ENCODE results near the gene JDP2. TPM values are rescaled to one million over a fixed set of nuclear protein-coding genes. Genes with fewer than 3 reads are reported as not detected.

Gene JDP2
- polyA plus RNA-seq, 6 donors from 2014 or later = 1.5 to 4.7 (median 3.3) TPM; not detected in 1

GRCh38 chr14:75418850-75419768 is 8.7 kb upstream of the JDP2 start:
- DNase-seq (peak; percentile 9), ATAC-seq (ENCODE audit: low read depth in 2 of 2) (peak; percentile 76 to 93)
- Mint-ChIP-seq H3K9me3 (no peaks in the 10 kb centered on the region), H3K27ac (peak overlapping the region in 3 of 6 donors; percentile 24 to 85 (median 66)), H3K4me3 (peak overlapping the region in 6 of 8 donors; percentile 5 to 62 (median 48)), H3K36me3 (no peaks in the 10 kb centered on the region), H3K27me3 (no peaks in the 10 kb centered on the region), H3K4me1 (peaks cover 10 to 14% (median 11%) of the 10 kb centered on the region in 3 donors)

DNA sequence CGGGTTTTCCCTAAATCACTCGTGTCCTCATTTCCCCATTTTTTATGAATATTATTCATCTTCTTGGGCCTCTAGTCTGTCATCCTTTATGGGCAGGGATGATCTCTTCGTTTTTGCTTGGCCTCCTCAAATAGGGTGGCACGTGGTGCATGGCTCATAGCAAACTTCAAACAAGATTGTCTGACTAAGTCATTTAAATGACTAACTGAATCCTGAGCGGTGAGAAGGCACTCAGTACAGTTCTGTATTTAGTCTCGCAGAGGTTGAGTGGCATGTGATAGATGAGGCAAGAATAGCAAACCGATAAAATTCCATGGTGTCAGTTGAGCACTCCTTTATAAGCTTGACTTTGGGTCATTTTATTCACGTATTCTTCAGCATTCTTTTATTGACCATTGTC is 5.7 kb upstream of the JDP2 start:
- peak overlapping the region in 1 of 6 donors; percentile 49 for H3K27ac Mint-ChIP-seq
- DNase-seq = no peak
- ATAC-seq (ENCODE audit: low read depth in 2 of 2) = no peak
- no peaks in the 10 kb centered on the region for H3K36me3 Mint-ChIP-seq
- H3K4me1 Mint-ChIP-seq = peaks cover 26 to 32% (median 27%) of the 10 kb centered on the region in 3 donors
- peak overlapping the region in 1 of 8 donors; percentile 26 for H3K4me3 Mint-ChIP-seq
- H3K9me3 Mint-ChIP-seq = peaks cover 0 to 3% (median 0%) of the 10 kb centered on the region in 7 donors
- no peaks in the 10 kb centered on the region for H3K27me3 Mint-ChIP-seq

- no peak overlapping the region for H3K4me3 Mint-ChIP-seq
Observed at GRCh38 chr14:75424496-75424895, 3.3 kb upstream of the JDP2 start.

GRCh38 chr14:75425446-75425845 is 2.4 kb upstream of the JDP2 start:
- DNase-seq = no peak
- Mint-ChIP-seq H3K4me3 (no peak overlapping the region), H3K27ac (peak overlapping the region in 3 of 6 donors; percentile 58 to 93 (median 88)), H3K4me1 (peaks cover 15 to 27% (median 24%) of the 10 kb centered on the region in 3 donors), H3K9me3 (peaks cover 0 to 3% (median 0%) of the 10 kb centered on the region in 7 donors), H3K36me3 (no peaks in the 10 kb centered on the region), H3K27me3 (no peaks in the 10 kb centered on the region)
- no peak for ATAC-seq (ENCODE audit: low read depth in 2 of 2)

More at GRCh38 chr14:75424496-75424895, 3.3 kb upstream of the JDP2 start:
- ATAC-seq (ENCODE audit: low read depth in 2 of 2) (no peak), DNase-seq (no peak)
- Mint-ChIP-seq H3K27ac (no peak overlapping the region), H3K9me3 (peaks cover 0 to 3% (median 0%) of the 10 kb centered on the region in 7 donors), H3K36me3 (no peaks in the 10 kb centered on the region), H3K27me3 (no peaks in the 10 kb centered on the region), H3K4me1 (peaks cover 21 to 29% (median 23%) of the 10 kb centered on the region in 3 donors)

- Mint-ChIP-seq H3K27ac (peak overlapping the region; percentile 58 to 98 (median 96)), H3K9me3 (peaks cover 0 to 3% (median 0%) of the 10 kb centered on the region in 7 donors), H3K36me3 (no peaks in the 10 kb centered on the region), H3K4me3 (peak overlapping the region; percentile 87 to 96 (median 92)), H3K27me3 (no peaks in the 10 kb centered on the region), H3K4me1 (peaks cover 18 to 30% (median 29%) of the 10 kb centered on the region in 3 donors)
- ATAC-seq (ENCODE audit: low read depth in 2 of 2) (peak; percentile 83 to 84), DNase-seq (peak; percentile 74)
Observed at GRCh38 chr14:75426332-75427125, 1.3 kb upstream of the JDP2 start.

DNA sequence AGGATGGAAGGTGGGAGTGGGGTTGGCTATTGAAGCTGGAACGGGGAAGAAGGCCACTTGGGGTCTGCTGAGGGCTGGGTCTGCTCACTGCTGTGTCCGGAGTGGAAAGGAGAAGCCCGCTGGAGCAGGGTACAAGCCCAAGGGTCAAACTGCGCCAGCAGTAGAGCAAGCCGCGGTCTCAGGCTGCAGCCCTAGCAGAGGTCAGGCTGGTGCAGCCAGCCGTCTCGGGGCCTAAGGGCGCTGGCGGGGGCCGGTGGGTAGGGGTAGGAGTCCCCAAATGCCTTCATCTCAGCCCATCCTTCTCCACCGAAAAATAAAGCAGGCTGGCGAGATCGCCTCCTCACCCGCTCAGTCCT is 718 bp upstream of the JDP2 start:
- Mint-ChIP-seq H3K4me1 (peaks cover 19 to 30% (median 29%) of the 10 kb centered on the region in 3 donors), H3K27me3 (no peaks in the 10 kb centered on the region), H3K27ac (peak overlapping the region; percentile 58 to 98 (median 96)), H3K36me3 (peaks cover 0 to under 1% of the 10 kb centered on the region in 2 donors), H3K4me3 (peak overlapping the region; percentile 87 to 96 (median 92)), H3K9me3 (peaks cover 0 to 3% (median 0%) of the 10 kb centered on the region in 7 donors)
- peak; percentile 18 to 20 for ATAC-seq (ENCODE audit: low read depth in 2 of 2)
- no peak for DNase-seq

DNA sequence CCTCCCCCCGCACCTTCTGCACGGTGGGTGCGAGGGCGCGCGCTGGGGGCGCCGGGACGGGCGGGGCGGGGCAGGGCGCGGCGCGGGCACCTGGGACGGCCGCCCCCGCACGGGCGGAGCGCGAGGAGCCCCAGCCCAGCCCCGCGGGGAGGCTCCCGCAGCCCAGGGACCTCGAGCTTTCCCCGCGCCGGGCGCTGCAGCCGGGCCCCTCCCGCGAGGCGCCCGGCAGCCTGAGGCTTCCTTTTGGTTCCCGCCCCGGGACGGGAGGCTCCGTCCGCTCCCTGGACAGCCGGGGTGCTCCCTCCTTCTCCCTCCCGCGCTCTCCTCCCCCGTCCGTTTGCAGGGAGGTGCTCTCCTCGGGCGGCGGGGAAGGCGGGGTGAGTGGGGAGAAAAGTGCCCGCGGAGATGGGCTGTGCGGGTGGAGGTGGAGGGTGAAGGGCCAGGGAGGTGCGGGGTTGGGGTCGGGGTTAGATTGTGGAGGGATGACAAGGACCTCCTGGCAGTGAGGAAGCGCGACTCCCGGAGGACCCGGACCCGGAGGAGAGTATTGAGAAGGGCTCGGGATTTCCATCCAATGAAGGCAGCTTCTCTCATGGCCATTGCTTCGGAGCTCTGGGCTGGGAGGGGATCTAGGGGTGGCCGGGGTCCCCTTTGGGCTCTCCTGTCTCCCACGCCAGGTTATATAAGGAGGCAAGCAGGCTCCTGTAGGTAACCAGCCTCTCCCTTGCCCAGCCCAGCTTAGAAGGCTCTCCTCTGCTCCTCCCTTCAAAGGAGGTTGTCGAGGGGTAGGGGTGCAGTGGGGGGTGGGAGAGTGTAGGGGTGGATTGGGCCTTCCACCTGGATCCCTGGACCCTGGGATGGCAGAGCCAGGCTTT is 645 bp downstream of the JDP2 start:
- Mint-ChIP-seq H3K9me3 (peaks cover 0 to 3% (median 0%) of the 10 kb centered on the region in 7 donors), H3K36me3 (peaks cover 0 to 7% of the 10 kb centered on the region in 2 donors), H3K4me1 (peaks cover 19 to 30% (median 29%) of the 10 kb centered on the region in 3 donors), H3K4me3 (peak overlapping the region; percentile 75 to 94 (median 86)), H3K27ac (peak overlapping the region in 3 of 6 donors; percentile 24 to 45 (median 27)), H3K27me3 (no peaks in the 10 kb centered on the region)
- ATAC-seq (ENCODE audit: low read depth in 2 of 2) (peak; percentile 8), DNase-seq (no peak)

- H3K36me3 Mint-ChIP-seq = peaks cover 0 to 7% of the 10 kb centered on the region in 2 donors
- ATAC-seq (ENCODE audit: low read depth in 2 of 2) = no peak
- H3K27ac Mint-ChIP-seq = peak overlapping the region in 2 of 6 donors; percentile 19 to 42
- peaks cover 22 to 30% (median 29%) of the 10 kb centered on the region in 3 donors for H3K4me1 Mint-ChIP-seq
- DNase-seq = no peak
- no peaks in the 10 kb centered on the region for H3K27me3 Mint-ChIP-seq
- H3K4me3 Mint-ChIP-seq = peak overlapping the region in 7 of 8 donors; percentile 75 to 94 (median 81)
- H3K9me3 Mint-ChIP-seq = no peaks in the 10 kb centered on the region
Observed at GRCh38 chr14:75429562-75429961, 1.7 kb downstream of the JDP2 start.

DNA sequence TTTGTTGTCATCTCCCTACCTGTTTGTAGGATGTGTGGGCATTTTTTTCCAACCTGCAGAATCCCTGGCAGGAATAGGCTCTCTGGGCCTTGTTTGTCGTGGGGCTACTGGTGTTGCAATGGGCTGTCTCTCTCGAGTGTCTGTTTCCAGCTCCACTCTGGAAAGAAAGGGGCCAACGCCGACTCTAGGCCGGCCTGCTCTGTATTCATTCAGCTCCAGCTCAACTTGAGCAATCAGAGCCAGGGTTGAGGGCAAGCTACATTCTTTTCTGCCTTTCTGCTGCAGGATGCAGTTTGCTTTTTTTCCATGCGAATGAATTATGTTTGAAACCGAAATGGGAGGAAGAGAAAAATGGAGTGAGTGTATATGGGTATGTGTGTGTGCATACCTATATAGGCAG is 2.3 kb downstream of the JDP2 start:
- peak overlapping the region in 1 of 6 donors; percentile 2 for H3K27ac Mint-ChIP-seq
- H3K27me3 Mint-ChIP-seq = no peaks in the 10 kb centered on the region
- H3K36me3 Mint-ChIP-seq = peaks cover 0 to 7% of the 10 kb centered on the region in 2 donors
- no peaks in the 10 kb centered on the region for H3K9me3 Mint-ChIP-seq
- DNase-seq = no peak
- peak overlapping the region in 5 of 8 donors; percentile 29 to 87 (median 66) for H3K4me3 Mint-ChIP-seq
- peaks cover 24 to 32% (median 29%) of the 10 kb centered on the region in 3 donors for H3K4me1 Mint-ChIP-seq
- no peak for ATAC-seq (ENCODE audit: low read depth in 2 of 2)

GRCh38 chr14:75430526-75430925 is 2.7 kb downstream of the JDP2 start:
- ATAC-seq (ENCODE audit: low read depth in 2 of 2) (no peak), DNase-seq (no peak)
- Mint-ChIP-seq H3K9me3 (no peaks in the 10 kb centered on the region), H3K36me3 (peaks cover 0 to 7% of the 10 kb centered on the region in 2 donors), H3K27me3 (no peaks in the 10 kb centered on the region), H3K4me1 (peaks cover 28 to 36% (median 32%) of the 10 kb centered on the region in 3 donors), H3K4me3 (peak overlapping the region in 2 of 8 donors; percentile 20 to 87), H3K27ac (peak overlapping the region in 1 of 6 donors; percentile 44)

DNA sequence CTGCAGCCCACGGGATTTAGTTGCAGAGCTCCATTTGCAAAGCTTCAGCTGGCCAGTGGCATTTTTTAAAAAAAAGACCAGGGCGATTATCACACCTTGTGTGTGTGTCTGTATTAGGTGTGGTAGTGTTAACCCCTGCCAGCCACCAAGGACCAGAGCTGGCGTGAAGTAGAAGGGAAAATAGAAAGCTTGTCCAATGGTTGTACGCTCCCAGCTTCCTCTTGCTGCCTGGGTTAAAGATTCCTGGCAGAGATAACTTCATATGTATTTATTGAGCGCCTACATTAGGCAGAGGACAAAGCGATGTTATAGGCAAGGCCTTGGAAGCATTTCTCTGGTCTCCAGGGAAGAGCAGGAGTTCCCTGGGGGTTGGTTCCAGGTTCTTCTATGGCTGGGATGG is 3.2 kb downstream of the JDP2 start:
- H3K9me3 Mint-ChIP-seq = no peaks in the 10 kb centered on the region
- H3K36me3 Mint-ChIP-seq = peaks cover 0 to 7% of the 10 kb centered on the region in 2 donors
- H3K27ac Mint-ChIP-seq = peak overlapping the region in 2 of 6 donors; percentile 3 to 44

DNA sequence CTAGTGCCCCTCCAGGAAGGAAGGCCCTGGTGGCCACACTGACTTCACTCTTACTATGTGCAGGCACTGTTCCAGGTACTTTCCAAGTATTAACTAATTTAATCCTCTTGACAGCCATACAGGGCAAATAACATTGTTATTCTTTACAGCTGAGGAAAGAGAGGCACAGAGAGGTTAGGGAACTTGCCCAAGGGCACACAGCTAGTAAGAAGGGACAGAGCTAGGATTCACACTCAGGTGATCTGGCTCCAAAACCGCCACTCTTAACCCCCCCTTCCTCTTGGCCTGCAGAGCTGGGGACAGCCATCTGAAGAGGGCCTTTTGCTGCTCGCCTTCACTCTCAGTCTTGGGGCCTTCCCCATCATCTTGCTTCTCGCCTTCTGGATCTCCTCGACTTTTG is 4.0 kb downstream of the JDP2 start:
- Mint-ChIP-seq H3K4me1 (peaks cover 17 to 27% (median 24%) of the 10 kb centered on the region in 3 donors), H3K27ac (no peak overlapping the region), H3K36me3 (peaks cover 0 to 7% of the 10 kb centered on the region in 2 donors), H3K27me3 (no peaks in the 10 kb centered on the region), H3K9me3 (no peaks in the 10 kb centered on the region), H3K4me3 (peak overlapping the region in 2 of 8 donors; percentile 30 to 42)
- DNase-seq (no peak), ATAC-seq (ENCODE audit: low read depth in 2 of 2) (no peak)

More for the DNA sequence above, 3.2 kb downstream of the JDP2 start:
- DNase-seq = no peak
- Mint-ChIP-seq H3K27me3 (no peaks in the 10 kb centered on the region), H3K4me1 (peaks cover 26 to 32% (median 32%) of the 10 kb centered on the region in 3 donors), H3K4me3 (peak overlapping the region in 1 of 8 donors; percentile 87)
- no peak for ATAC-seq (ENCODE audit: low read depth in 2 of 2)

Data from naive B cell (primary cell).